HepG2 (cell line): ENCODE measurements around the gene CCDC57. TPM values are rescaled to one million over a fixed set of nuclear protein-coding genes. Genes with fewer than 3 reads are reported as not detected.

Experiments used
- ETV6 ChIP-seq: sonication (generic); formaldehyde crosslinking; conservative IDR thresholded peaks from 2 replicates; pipeline ENCODE4 v1.4.0; 2020; ENCODE audit warnings: missing genetic modification reagents
- GABPA ChIP-seq, 2 experiments: IDR thresholded peaks; 2 replicates each; pipeline ENCODE4 v1.6.1; 2011 to 2016; ENCODE audit warnings: low read depth in 2 of 2, low read length in 1 of 2, missing biosample characterization in 1 of 2, missing genetic modification characterization in 1 of 2
- GATAD2A ChIP-seq: IDR thresholded peaks from 2 replicates; pipeline ENCODE4 v1.6.1; 2016
- MYC ChIP-seq: sonication (generic); formaldehyde crosslinking; IDR thresholded peaks from 2 replicates; pipeline ENCODE4 v1.9.0; 2021; ENCODE audit warnings: missing genetic modification reagents, borderline replicate concordance
- PLRG1 ChIP-seq: fragments of 450-650 bp; conservative IDR thresholded peaks from 2 replicates; pipeline ENCODE4 v1.6.1; 2016
- YEATS4 ChIP-seq: sonication (generic); formaldehyde crosslinking; IDR thresholded peaks from 2 replicates; pipeline ENCODE4 v1.4.0; 2020; ENCODE audit warnings: missing genetic modification reagents, borderline replicate concordance
- ZNF232 ChIP-seq: sonication (generic); formaldehyde crosslinking; IDR thresholded peaks from 2 replicates; pipeline ENCODE4 v1.4.0; 2020; ENCODE audit warnings: missing genetic modification reagents, borderline replicate concordance
- ZNF746 ChIP-seq: sonication (generic); formaldehyde crosslinking; IDR thresholded peaks from 2 replicates; pipeline ENCODE4 v1.8.0; 2022; ENCODE audit warnings: mild to moderate bottlenecking, missing genetic modification reagents
- ZSCAN21 ChIP-seq: sonication (generic); formaldehyde crosslinking; IDR thresholded peaks from 2 replicates; pipeline ENCODE4 v1.8.0; 2022; ENCODE audit warnings: mild to moderate bottlenecking, missing genetic modification reagents, moderate library complexity, borderline replicate concordance
- polyA plus RNA-seq, 8 experiments: library from polyadenylated mRNA; depleted of rRNA in 3 of 8; stranded (reverse) in 7 of 8; unstranded in 1 of 8; fragments of >200 nt; fragmentation: Illumina TruSeq in 4 of 8; extraction: Trizol in 4 of 8; gene quantifications; 2 replicates each; pipeline versions ENCODE4 v1.2.1 to v1.2.3, GENCODE V29; 2011 to 2016; ENCODE audit warnings: low read depth in 4 of 8, missing spikeins in 1 of 8, mixed read lengths in 1 of 8; ENCODE audit not compliant: insufficient read depth in 1 of 8
- total RNA-seq, 5 experiments: library from RNA; depleted of rRNA; stranded (reverse); fragments of >200 nt; fragmentation: Illumina TruSeq; extraction: Trizol; gene quantifications; 2 replicates each; pipeline ENCODE4 v1.2.3, GENCODE V29; 2016; ENCODE audit warnings: low read depth in 1 of 5
- TF ChIP-seq, protein P1 (sequence below): sonication (generic); formaldehyde crosslinking; IDR thresholded peaks from 2 replicates; pipeline ENCODE4 v1.4.0; 2020; ENCODE audit warnings: mild to moderate bottlenecking, missing genetic modification reagents, borderline replicate concordance
- TF ChIP-seq, protein P2 (sequence below): sonication (generic); formaldehyde crosslinking; IDR thresholded peaks from 2 replicates; pipeline ENCODE4 v1.5.0; 2020; ENCODE audit warnings: missing genetic modification reagents, mild to moderate bottlenecking, borderline replicate concordance
- TF ChIP-seq, protein P3 (sequence below): sonication (generic); formaldehyde crosslinking; IDR thresholded peaks from 2 replicates; pipeline ENCODE4 v1.9.0; 2022; ENCODE audit warnings: missing genetic modification reagents, mild to moderate bottlenecking, borderline replicate concordance
- TF ChIP-seq, protein P4 (sequence below): IDR thresholded peaks from 2 replicates; pipeline ENCODE4 v1.6.1; 2016; ENCODE audit warnings: missing biosample characterization, missing genetic modification reagents, low read depth
- TF ChIP-seq, protein P5 (sequence below): sonication (generic); formaldehyde crosslinking; conservative IDR thresholded peaks from 2 replicates; pipeline ENCODE4 v1.4.0; 2020; ENCODE audit warnings: missing genetic modification reagents
- TF ChIP-seq, protein P6 (sequence below): sonication (generic); formaldehyde crosslinking; IDR thresholded peaks from 2 replicates; pipeline ENCODE4 v1.4.0; 2020; ENCODE audit warnings: low read depth, mild to moderate bottlenecking, missing genetic modification reagents

CCDC57 gene
- total and polyA plus RNA-seq, 2 of the 13 experiments (the other 11 are each of a cell fraction or from before 2014, with no cell fraction given) = 59.3 to 59.9 TPM

DNA sequence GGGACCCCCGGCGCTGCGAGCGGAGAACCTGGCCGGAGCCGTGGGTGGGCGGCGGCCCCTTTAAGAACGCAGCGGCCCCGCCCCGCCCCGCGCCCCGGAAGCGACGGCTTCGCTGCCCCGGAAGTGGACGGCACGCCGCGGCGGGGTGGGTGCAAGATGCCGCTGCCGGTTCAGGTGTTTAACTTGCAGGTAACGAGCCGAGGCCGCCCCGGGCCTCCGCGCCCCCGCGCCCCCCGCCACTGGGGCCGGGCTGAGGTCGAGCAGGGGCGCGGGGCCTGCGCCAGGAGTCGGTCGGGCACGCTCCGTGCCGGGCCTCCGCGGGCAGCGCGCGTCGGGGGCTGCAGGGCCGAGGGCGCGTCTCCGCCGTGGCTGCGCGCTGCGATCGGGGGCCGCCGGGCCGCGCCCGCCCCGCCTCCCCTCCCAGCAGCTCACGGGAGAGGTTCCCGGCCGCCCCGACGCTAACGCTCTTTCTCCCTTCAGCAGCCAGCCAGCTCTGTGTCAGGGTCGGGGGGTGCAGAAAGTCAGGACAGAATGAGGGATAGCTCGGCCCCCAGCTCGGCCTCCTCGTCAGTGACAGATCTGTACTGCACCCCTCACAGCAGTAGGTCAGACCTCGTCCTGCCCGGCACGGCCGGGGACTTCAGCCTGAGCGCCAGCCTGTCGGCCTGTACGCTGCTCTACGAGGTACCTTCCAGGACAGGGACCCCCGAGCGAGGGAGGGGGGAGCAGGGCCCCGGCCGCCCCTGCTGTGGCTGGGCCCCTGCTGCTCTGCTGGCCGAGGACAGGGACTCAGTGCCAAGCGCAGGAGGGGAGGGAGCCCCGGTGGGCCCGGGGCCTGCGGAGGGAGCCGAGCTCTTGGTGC lies 160.6 kb downstream of the CCDC57 start, which contains the start of the genes GPS1 and RFNG (continued):
- TF ChIP-seq, protein P1, sequence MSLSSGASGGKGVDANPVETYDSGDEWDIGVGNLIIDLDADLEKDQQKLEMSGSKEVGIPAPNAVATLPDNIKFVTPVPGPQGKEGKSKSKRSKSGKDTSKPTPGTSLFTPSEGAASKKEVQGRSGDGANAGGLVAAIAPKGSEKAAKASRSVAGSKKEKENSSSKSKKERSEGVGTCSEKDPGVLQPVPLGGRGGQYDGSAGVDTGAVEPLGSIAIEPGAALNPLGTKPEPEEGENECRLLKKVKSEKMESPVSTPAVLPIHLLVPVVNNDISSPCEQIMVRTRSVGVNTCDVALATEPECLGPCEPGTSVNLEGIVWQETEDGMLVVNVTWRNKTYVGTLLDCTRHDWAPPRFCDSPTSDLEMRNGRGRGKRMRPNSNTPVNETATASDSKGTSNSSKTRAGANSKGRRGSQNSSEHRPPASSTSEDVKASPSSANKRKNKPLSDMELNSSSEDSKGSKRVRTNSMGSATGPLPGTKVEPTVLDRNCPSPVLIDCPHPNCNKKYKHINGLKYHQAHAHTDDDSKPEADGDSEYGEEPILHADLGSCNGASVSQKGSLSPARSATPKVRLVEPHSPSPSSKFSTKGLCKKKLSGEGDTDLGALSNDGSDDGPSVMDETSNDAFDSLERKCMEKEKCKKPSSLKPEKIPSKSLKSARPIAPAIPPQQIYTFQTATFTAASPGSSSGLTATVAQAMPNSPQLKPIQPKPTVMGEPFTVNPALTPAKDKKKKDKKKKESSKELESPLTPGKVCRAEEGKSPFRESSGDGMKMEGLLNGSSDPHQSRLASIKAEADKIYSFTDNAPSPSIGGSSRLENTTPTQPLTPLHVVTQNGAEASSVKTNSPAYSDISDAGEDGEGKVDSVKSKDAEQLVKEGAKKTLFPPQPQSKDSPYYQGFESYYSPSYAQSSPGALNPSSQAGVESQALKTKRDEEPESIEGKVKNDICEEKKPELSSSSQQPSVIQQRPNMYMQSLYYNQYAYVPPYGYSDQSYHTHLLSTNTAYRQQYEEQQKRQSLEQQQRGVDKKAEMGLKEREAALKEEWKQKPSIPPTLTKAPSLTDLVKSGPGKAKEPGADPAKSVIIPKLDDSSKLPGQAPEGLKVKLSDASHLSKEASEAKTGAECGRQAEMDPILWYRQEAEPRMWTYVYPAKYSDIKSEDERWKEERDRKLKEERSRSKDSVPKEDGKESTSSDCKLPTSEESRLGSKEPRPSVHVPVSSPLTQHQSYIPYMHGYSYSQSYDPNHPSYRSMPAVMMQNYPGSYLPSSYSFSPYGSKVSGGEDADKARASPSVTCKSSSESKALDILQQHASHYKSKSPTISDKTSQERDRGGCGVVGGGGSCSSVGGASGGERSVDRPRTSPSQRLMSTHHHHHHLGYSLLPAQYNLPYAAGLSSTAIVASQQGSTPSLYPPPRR = no peak
- TF ChIP-seq PLRG1 (no peak), YEATS4 (CRISPR knock-in tag) (peak; percentile 34; the same call in 1 of the 2 replicates), GATAD2A (CRISPR knock-in tag) (no peak), ZNF232 (CRISPR knock-in tag) (no peak), ZSCAN21 (peak; percentile 50; the same call in 1 of the 2 replicates), GABPA (IDR thresholded peaks at IDR 0.05; ENCODE audit: low read depth, low read length) (no peak), GABPA (CRISPR knock-in tag; IDR thresholded peaks at IDR 0.05; ENCODE audit: low read depth) (peak; percentile 88), ZNF746 (CRISPR knock-in tag) (no peak), ETV6 (no peak), MYC (CRISPR knock-in tag) (peak; percentile 34; the same call in 1 of the 2 replicates)
- TF ChIP-seq, protein P2, sequence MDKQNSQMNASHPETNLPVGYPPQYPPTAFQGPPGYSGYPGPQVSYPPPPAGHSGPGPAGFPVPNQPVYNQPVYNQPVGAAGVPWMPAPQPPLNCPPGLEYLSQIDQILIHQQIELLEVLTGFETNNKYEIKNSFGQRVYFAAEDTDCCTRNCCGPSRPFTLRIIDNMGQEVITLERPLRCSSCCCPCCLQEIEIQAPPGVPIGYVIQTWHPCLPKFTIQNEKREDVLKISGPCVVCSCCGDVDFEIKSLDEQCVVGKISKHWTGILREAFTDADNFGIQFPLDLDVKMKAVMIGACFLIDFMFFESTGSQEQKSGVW (CRISPR knock-in tag) = no peak
- TF ChIP-seq, protein P3, sequence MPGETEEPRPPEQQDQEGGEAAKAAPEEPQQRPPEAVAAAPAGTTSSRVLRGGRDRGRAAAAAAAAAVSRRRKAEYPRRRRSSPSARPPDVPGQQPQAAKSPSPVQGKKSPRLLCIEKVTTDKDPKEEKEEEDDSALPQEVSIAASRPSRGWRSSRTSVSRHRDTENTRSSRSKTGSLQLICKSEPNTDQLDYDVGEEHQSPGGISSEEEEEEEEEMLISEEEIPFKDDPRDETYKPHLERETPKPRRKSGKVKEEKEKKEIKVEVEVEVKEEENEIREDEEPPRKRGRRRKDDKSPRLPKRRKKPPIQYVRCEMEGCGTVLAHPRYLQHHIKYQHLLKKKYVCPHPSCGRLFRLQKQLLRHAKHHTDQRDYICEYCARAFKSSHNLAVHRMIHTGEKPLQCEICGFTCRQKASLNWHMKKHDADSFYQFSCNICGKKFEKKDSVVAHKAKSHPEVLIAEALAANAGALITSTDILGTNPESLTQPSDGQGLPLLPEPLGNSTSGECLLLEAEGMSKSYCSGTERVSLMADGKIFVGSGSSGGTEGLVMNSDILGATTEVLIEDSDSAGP (CRISPR knock-in tag) = peak; percentile 99
- TF ChIP-seq, protein P4, sequence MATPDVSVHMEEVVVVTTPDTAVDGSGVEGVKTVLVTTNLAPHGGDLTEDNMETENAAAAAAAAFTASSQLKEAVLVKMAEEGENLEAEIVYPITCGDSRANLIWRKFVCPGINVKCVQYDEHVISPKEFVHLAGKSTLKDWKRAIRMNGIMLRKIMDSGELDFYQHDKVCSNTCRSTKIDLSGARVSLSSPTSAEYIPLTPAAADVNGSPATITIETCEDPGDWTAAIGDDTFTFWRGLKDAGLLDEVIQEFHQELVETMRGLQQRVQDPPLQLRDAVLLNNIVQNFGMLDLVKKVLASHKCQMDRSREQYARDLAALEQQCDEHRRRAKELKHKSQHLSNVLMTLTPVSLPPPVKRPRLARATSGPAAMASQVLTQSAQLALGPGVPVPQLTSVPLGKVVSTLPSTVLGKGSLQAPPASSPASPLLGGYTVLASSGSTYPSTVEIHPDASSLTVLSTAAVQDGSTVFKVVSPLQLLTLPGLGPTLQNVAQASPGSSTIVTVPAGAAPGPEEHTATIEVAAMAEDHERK = peak; percentile 75
- TF ChIP-seq, protein P5, sequence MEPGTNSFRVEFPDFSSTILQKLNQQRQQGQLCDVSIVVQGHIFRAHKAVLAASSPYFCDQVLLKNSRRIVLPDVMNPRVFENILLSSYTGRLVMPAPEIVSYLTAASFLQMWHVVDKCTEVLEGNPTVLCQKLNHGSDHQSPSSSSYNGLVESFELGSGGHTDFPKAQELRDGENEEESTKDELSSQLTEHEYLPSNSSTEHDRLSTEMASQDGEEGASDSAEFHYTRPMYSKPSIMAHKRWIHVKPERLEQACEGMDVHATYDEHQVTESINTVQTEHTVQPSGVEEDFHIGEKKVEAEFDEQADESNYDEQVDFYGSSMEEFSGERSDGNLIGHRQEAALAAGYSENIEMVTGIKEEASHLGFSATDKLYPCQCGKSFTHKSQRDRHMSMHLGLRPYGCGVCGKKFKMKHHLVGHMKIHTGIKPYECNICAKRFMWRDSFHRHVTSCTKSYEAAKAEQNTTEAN (CRISPR knock-in tag) = 0 out of 2 replicates have a peak, but pooled peaks have one; percentile 7
- TF ChIP-seq, protein P6, sequence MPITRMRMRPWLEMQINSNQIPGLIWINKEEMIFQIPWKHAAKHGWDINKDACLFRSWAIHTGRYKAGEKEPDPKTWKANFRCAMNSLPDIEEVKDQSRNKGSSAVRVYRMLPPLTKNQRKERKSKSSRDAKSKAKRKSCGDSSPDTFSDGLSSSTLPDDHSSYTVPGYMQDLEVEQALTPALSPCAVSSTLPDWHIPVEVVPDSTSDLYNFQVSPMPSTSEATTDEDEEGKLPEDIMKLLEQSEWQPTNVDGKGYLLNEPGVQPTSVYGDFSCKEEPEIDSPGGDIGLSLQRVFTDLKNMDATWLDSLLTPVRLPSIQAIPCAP (CRISPR knock-in tag) = no peak
